PFSK-1 (cell line): Measurements from ENCODE around the gene MRPL18.

Experiments
- FOXP2 ChIP-seq: optimal IDR thresholded peaks from 2 replicates; pipeline ENCODE3; 2011; ENCODE audit warnings: borderline replicate concordance, control low read depth, inconsistent platforms; ENCODE audit not compliant: insufficient read depth; ENCODE audit errors: extremely low read length, extremely low read depth
- POLR2AphosphoS5 ChIP-seq: IDR thresholded peaks from 2 replicates; pipeline ENCODE4 v1.6.1; 2012; ENCODE audit warnings: low read depth, mild to moderate bottlenecking, control low read depth, low read length, moderate library complexity
- TAF1 ChIP-seq: IDR thresholded peaks from 2 replicates; pipeline ENCODE4 v1.6.1; 2012; ENCODE audit warnings: low read length, control low read depth, borderline replicate concordance; ENCODE audit not compliant: insufficient read depth

DNA sequence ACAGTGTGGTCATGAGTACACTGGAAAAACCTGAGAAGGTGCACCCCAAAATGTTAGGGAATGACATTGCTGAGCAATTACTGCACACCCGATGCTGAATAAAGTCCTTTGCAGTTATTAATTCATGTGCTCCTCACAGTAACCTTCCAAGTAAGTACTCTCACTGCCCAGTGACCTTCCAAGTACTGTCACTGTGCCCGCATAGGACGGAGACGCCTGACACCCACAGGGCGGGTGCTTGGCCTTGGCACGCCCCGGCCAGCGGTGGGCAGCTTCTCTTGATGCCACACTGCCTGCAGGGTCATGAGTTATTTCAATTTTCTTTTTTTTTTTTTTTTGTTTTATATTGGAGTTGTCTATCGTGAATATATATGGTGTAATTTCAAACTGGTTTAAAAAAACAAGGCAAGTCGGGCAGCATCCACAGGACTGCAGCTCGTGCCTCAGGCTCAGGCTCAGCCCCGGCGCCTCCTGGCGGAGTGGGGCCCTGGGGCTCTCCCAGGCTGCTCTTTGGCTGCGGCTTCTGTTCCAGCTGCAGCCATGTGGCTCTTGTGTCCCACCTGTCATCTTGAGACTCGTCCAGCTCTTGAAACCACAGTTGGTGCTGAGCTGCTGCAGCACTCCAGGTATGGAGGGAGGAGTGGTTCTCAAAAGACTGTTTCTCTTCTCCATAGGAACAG, 36.8 kb downstream of the MRPL18 start:
- TF ChIP-seq TAF1 (no peak), POLR2AphosphoS5 (no peak), FOXP2 (no peak)
